Brain microvascular endothelial cell (primary cell): ENCODE results near the gene EEF1AKMT4.
A peak's percentile ranks its signal among the peaks of the same experiment; 100 is the strongest.

Experiments used
- DNase-seq: peaks from one replicate; pipeline ENCODE4 v3.0.0-alpha.2; 2020
- H3K27ac ChIP-seq: fragments of 250-450 bp; sonication (Bioruptor Pico); 2 replicates; pipeline ENCODE4 v1.5.1; 2020; ENCODE audit warnings: mild to moderate bottlenecking, moderate library complexity
- H3K27me3 ChIP-seq: fragments of 250-450 bp; sonication (Bioruptor Pico); replicated peaks from 2 replicates; pipeline ENCODE4 v1.5.1; 2020; ENCODE audit warnings: mild to moderate bottlenecking
- H3K36me3 ChIP-seq: fragments of 250-450 bp; sonication (Bioruptor Pico); replicated peaks from 2 replicates; pipeline ENCODE4 v1.5.1; 2020; ENCODE audit warnings: mild to moderate bottlenecking
- H3K4me3 ChIP-seq: 2 replicates; pipeline ENCODE4 v1.5.1; 2011; ENCODE audit warnings: low read depth, mild to moderate bottlenecking, control low read depth, low read length, moderate library complexity
- CTCF ChIP-seq: IDR thresholded peaks from 2 replicates; pipeline ENCODE4 v1.5.1; 2011; ENCODE audit warnings: low read depth, mild to moderate bottlenecking, moderate library complexity, low read length, control low read depth, inconsistent platforms; ENCODE audit errors: missing control alignments
- in situ Hi-C: cut with HindIII; loops from 2 replicates; pipeline ENCODE4 v1.10.0; 2017; ENCODE audit warnings: low sequenced_read_pairs, low pct_ligation_motif_present

EEF1AKMT4 gene

DNA sequence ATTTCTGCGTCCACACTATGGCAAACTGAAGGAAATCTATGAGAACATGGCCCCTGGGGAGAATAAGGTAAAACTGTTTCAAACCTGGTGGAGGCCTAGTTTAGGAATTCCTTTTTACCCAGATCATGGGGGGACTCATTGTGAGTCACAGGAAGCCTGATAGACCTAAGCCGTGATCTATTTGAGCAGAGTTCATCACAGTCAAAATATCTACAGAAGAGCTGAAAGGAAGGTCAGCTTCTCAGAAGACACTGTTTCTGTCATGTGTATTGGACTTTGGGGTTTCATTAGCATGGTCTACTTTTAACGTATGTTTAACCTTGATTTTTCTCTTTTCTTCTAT, 50.9 kb downstream of the EEF1AKMT4 start:
- H3K27me3 ChIP-seq = no peaks in the 10 kb centered on the region
- H3K36me3 ChIP-seq = peaks cover 46% of the 10 kb centered on the region
- DNase-seq = peak; percentile 43
- TF ChIP-seq CTCF = no peak
- peak overlapping the region; percentile 97 for H3K4me3 ChIP-seq
- H3K27ac ChIP-seq = peak overlapping the region; percentile 78
- in situ Hi-C loops = no loop called here

GRCh38 chr3:184305577-184305976, 56.1 kb downstream of the EEF1AKMT4 start:
- DNase-seq = no peak
- peaks cover 87% of the 10 kb centered on the region for H3K36me3 ChIP-seq
- no peaks in the 10 kb centered on the region for H3K27me3 ChIP-seq
- in situ Hi-C loops = no loop called here
- no peak overlapping the region for H3K27ac ChIP-seq
- H3K4me3 ChIP-seq = no peak overlapping the region
- TF ChIP-seq CTCF = peak; percentile 51

- no peak for DNase-seq
- in situ Hi-C loops = no loop called here
- TF ChIP-seq CTCF = no peak
- Histone ChIP-seq H3K27ac (no peak overlapping the region), H3K27me3 (no peaks in the 10 kb centered on the region), H3K36me3 (peaks cover 80% of the 10 kb centered on the region), H3K4me3 (no peak overlapping the region)
These were observed 57.0 kb downstream of the EEF1AKMT4 start for GRCh38 chr3:184306341-184306972.

GRCh38 chr3:184307915-184308314, 58.4 kb downstream of the EEF1AKMT4 start:
- in situ Hi-C loops = no loop called here
- H3K4me3 ChIP-seq = no peak overlapping the region
- no peaks in the 10 kb centered on the region for H3K27me3 ChIP-seq
- H3K27ac ChIP-seq = no peak overlapping the region
- DNase-seq = no peak
- no peak for TF ChIP-seq CTCF
- H3K36me3 ChIP-seq = peaks cover 66% of the 10 kb centered on the region
